GM12865 (cell line): ENCODE results near the gene HPCAL1.

ENCODE experiments used
- DNase-seq: peaks from one replicate; pipeline ENCODE4 v3.0.0; 2010; ENCODE audit warnings: low read depth
- H3K4me3 ChIP-seq: 2 replicates; pipeline ENCODE4 v1.5.1; 2011; ENCODE audit warnings: mild to moderate bottlenecking, low read depth, low read length, control low read depth
- CTCF ChIP-seq: IDR thresholded peaks from 2 replicates; pipeline ENCODE4 v1.5.1; 2011; ENCODE audit warnings: low read length, control low read depth, low read depth, inconsistent platforms; ENCODE audit not compliant: insufficient read depth; ENCODE audit errors: missing control alignments

HPCAL1 gene

GRCh38 chr2:10415640-10416039, 112.9 kb downstream of the HPCAL1 start:
- TF ChIP-seq CTCF, result no peak
- no peak for DNase-seq
- H3K4me3 ChIP-seq, result no peak overlapping the region

- TF ChIP-seq CTCF, result no peak
- H3K4me3 ChIP-seq, result no peak overlapping the region
- DNase-seq, result no peak
These were observed 115.0 kb downstream of the HPCAL1 start for GRCh38 chr2:10417551-10418335.

DNA sequence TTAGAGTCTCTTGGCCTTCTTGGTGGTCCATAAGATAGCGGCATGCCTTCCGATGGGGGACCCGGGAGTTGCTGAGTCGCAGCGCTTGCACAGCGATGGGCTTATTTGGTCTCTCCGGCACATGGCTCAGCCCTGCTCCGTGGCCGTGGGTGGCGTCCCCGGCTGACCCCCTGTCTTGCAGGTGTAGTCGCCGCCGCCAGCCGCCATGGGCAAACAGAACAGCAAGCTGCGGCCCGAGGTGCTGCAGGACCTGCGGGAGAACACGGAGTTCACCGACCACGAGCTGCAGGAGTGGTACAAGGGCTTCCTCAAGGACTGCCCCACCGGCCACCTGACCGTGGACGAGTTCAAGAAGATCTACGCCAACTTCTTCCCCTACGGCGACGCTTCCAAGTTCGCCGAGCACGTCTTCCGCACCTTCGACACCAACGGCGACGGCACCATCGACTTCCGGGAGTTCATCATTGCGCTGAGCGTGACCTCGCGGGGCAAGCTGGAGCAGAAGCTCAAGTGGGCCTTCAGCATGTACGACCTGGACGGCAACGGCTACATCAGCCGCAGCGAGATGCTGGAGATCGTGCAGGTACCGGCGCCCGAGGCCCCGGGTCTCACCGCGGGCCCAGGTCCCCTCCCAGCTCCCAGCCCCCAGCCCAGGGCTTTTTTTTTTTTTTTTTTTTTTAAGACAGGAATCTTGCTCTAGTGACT, 117.0 kb downstream of the HPCAL1 start:
- TF ChIP-seq CTCF, result no peak
- H3K4me3 ChIP-seq, result no peak overlapping the region
- no peak for DNase-seq

GRCh38 chr2:10422251-10422650, 119.5 kb downstream of the HPCAL1 start:
- H3K4me3 ChIP-seq, result no peak overlapping the region
- TF ChIP-seq CTCF, result no peak
- DNase-seq, result no peak

GRCh38 chr2:10422732-10423399, 120.2 kb downstream of the HPCAL1 start:
- no peak for DNase-seq
- no peak for TF ChIP-seq CTCF
- no peak overlapping the region for H3K4me3 ChIP-seq

DNA sequence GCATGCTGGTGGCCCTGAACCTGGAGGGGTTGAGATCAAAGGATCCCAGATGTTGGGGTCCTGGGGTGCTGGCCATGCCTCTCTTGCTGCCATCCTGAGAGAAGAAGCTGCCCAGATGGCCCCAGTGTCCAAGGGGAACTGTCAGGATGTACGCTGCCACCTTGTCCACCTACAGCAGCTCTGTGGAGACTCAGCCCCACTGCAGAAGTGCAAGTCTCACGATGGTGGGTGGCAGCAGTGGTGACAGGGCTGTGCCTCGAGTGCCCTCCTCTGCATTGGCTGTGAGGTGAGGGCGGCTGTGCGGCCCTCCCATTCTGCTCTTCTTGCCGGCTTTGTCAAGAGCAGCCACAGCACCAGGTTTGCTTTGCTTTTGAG, 120.7 kb downstream of the HPCAL1 start:
- TF ChIP-seq CTCF, result no peak
- no peak overlapping the region for H3K4me3 ChIP-seq
- DNase-seq, result no peak

DNA sequence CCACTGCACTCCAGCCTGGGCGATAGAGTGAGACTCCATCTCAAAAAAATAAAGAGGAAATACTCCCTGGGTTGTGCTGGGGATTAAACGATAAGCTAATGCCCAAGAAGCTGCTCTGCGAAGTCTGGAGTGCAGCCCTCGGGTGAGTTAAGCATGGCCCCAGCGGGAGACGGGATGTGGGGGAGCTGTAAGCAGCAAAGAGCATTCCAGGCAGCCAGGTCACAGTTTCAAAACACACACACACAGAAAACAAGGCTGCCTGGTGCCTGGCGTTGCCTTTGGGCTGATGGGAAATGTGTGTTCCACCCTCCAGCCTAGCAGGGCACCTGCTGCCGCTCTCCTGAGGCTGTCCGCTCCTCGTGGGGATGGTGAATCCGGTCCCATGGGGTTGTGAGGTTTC, 121.3 kb downstream of the HPCAL1 start:
- no peak for TF ChIP-seq CTCF
- no peak for DNase-seq
- H3K4me3 ChIP-seq, result no peak overlapping the region
